NT2/D1 (cell line): ENCODE data around the gene NATD1.

Source experiments
- SUZ12 ChIP-seq: IDR thresholded peaks from 2 replicates; pipeline ENCODE4 v1.6.1; 2011; ENCODE audit not compliant: insufficient read length, insufficient read depth; ENCODE audit errors: extremely low read depth
- YY1 ChIP-seq: IDR thresholded peaks from 2 replicates; pipeline ENCODE4 v1.6.1; 2011; ENCODE audit not compliant: insufficient read length, insufficient read depth
- ZNF274 ChIP-seq: IDR thresholded peaks from 2 replicates; pipeline ENCODE4 v1.6.1; 2011; ENCODE audit warnings: mild to moderate bottlenecking, low read depth, low read length

DNA sequence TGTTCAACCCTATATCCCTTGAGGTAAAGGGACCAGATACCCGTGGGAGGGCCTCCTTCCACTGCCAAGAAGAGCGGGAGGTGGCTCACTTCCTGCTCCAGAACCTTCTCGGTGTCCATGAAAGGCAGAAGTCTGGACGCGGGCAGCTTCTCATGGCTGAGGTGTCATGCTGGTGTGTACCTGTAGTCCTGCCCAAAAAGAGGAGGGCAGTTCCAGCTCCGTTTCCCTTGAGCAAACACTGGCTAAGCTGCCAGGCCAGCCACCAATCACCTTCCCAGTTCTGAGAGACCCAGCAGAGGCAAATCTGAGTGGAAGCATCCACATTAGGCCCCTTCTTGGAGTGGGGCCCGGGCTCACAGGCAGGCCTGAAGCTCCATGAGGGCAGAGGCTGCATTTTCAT is 44.9 kb downstream of the NATD1 start:
- no peak for TF ChIP-seq YY1
- TF ChIP-seq ZNF274 = no peak
- no peak for TF ChIP-seq SUZ12
